Medulla oblongata (tissue), 1 donor: Measurements from ENCODE around the gene ATP13A4.
A peak's percentile ranks its signal among the peaks of the same experiment; 100 is the strongest.

ENCODE experiments used
- DNase-seq: peaks from one replicate; pipeline ENCODE4 v3.0.0-alpha.2; 2015; ENCODE audit errors: extremely low spot score

The ATP13A4 gene, protein sequence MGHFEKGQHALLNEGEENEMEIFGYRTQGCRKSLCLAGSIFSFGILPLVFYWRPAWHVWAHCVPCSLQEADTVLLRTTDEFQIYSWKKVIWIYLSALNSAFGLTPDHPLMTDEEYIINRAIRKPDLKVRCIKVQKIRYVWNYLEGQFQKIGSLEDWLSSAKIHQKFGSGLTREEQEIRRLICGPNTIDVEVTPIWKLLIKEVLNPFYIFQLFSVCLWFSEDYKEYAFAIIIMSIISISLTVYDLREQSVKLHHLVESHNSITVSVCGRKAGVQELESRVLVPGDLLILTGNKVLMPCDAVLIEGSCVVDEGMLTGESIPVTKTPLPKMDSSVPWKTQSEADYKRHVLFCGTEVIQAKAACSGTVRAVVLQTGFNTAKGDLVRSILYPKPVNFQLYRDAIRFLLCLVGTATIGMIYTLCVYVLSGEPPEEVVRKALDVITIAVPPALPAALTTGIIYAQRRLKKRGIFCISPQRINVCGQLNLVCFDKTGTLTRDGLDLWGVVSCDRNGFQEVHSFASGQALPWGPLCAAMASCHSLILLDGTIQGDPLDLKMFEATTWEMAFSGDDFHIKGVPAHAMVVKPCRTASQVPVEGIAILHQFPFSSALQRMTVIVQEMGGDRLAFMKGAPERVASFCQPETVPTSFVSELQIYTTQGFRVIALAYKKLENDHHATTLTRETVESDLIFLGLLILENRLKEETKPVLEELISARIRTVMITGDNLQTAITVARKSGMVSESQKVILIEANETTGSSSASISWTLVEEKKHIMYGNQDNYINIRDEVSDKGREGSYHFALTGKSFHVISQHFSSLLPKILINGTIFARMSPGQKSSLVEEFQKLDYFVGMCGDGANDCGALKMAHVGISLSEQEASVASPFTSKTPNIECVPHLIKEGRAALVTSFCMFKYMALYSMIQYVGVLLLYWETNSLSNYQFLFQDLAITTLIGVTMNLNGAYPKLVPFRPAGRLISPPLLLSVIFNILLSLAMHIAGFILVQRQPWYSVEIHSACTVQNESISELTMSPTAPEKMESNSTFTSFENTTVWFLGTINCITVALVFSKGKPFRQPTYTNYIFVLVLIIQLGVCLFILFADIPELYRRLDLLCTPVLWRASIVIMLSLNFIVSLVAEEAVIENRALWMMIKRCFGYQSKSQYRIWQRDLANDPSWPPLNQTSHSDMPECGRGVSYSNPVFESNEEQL

DNA sequence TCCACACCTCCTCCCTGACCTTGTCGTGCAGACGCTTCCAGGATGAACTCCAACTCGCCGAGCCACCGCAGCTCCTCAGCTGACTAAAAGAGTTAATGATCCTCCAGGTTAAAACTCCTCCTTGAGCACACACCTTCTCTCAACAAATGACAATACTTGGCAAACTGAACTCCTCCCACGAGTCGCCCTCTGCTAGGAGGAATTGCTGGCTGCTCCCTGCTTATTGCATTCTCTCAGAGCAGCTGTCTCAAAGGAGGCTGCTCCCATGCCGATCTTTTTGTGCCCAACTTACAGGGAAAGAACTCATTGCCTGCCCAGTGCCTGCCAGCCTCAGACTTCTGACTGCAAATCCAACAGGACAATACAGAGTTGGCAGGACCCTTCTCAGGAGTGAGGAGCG, at the start of gene ATP13A4:
ATP13A4 (minus strand) TSS at position 85 of the 400 bp plus-strand sequence. CDS start 96 bp downstream, outside the sequence.
- peak; percentile 32 for DNase-seq

DNA sequence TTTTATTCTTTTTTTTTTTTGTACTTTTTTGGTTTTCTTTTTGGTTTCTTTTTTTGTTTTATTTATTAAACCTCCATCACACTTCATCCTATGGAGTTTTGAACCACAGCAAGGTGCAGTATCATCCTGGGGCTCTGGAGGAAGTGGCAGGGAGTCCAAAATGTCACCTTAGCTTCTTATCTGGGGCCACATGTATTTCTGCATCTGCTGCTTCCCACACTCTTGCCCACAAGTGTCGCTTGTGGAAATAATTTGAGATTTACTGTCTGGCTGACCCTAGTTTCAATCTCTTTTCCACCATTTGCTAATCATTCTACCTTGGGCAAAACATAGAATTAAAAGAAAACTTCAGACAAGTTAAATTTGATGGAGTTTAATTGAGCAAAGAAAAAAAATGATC, 44.7 kb upstream of the ATP13A4 start:
- no peak for DNase-seq

DNA sequence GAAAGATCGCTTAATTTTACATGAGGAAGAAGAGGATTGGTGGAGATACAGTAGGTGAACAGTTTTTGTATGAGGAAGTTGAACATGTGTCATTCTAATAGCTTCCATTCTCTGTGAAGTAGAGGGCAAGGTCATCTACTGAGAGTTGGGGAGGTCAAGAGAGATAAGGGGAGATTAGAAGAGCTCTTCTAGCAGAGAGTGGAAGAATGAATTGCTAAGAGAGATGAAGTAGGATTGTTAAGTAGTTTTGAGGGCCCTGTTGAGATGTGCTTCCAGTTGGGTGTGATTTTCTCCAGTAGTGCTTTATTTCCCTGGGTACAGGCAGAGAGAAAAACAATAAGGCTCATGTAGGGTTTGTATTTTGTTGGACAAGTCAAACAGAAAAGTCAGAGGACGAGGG, 43.5 kb upstream of the ATP13A4 start:
- DNase-seq, result no peak

DNA sequence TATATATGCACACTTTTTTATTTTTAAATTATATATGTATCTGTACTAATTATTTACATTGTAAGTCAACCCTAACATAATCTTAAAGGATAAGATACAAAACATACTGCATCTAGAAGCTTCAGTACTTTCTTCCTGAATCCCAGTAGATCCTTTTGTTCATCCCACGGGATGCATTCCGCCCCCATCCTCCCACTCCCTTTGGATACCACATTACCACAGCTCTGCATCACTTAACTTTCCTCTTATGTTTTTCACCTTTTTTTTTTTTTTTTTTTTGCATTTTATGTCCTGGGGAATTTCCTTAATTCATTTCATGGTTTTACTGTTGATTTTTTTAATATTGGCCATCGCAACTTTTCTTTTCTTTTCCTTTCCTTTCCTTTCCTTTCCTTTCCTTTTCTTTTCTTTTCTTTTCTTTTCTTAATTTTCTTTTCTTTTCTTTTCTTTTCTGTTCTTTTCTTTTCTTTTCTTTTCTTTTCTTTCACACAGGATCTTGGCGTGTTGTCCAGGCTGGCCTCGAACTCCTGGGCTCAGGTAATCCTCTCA, 41.3 kb upstream of the ATP13A4 start:
- DNase-seq, result no peak

DNA sequence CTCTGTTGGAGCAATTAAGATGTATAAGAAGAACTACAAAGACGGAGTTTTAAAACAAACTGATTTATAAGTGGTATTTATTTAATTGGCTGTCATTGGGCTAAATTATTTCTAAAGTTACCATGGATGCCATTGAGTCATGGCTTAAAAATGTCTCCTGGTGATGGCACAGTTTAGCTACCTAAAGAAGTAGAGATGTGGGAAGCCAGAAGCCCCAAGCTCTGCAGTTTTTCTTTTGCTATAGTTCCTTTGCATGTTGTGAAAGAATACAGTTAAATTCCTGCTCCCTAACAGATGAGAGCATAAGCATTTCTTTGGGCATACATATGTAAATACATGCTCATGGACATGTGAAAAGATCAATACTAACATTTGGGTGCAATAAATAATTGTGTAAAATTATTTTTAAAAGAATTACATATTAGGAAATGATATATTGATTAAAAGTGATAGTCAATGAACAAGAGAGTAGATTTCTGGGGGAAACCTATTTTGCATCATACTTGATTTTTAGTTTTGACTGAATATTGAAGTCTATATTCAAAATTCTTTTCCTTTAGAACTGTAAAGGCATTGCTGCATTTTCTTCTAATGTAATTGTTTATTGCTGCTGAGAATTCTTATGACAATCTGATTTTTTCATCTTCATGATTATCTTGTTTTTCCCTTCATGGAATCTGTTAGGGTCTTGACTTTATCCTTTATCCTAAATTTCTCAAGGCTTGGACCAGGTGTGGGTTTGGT, 40.4 kb upstream of the ATP13A4 start:
- no peak for DNase-seq

DNA sequence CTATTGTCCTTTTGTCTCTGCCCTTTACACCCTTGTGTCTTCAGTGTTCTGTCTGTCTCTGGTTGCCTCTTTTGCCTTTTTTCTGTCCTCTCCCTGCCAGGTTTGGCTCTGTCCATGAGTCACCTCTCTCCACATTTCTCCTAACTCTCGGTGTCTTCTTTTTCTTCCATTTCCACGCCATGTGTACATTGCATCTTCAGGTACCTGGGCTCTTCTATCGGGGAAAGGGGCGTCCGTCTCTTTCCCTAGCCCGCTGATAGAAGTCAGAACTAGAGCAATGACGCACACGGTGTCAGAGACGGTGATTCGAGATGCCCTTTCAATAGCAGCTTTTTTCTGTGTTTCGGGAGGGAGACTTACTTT, 39.0 kb upstream of the ATP13A4 start:
- no peak for DNase-seq

DNA sequence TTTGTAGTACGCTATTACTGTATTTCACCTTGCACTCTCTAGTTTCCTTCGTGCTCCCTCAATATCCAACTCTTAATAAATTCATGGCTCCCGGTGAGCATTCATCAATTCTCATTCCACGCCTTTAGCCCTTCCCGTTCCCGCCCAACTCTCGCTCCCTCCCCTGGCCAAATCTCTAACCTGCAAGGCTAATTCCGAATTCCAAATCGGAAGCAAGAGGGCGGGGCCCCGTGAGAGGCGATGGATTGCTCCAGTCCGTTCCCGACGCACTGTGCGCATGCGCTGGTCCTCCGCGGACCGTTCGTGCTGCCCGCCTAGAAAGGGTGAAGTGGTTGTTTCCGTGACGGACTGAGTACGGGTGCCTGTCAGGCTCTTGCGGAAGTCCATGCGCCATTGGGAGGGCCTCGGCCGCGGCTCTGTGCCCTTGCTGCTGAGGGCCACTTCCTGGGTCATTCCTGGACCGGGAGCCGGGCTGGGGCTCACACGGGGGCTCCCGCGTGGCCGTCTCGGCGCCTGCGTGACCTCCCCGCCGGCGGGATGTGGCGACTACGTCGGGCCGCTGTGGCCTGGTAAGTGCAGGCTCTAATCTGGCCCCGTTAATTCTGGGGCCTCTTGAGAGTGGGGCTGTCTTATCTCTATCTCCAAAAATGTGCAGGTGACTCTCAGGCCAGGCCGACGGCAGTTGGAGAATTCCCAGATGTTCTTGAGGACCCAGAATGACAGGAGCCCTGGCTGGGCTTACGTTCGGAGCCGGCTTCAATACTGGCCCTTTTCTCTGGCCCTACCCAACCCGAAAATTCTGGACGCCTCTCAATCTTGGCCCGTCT, 38.4 kb upstream of the ATP13A4 start, which contains the start of gene OPA1:
OPA1 (plus strand) TSS at position 368 of the 827 bp plus-strand sequence; CDS start at position 538, 170 bp downstream.
- peak; percentile 98 for DNase-seq

DNA sequence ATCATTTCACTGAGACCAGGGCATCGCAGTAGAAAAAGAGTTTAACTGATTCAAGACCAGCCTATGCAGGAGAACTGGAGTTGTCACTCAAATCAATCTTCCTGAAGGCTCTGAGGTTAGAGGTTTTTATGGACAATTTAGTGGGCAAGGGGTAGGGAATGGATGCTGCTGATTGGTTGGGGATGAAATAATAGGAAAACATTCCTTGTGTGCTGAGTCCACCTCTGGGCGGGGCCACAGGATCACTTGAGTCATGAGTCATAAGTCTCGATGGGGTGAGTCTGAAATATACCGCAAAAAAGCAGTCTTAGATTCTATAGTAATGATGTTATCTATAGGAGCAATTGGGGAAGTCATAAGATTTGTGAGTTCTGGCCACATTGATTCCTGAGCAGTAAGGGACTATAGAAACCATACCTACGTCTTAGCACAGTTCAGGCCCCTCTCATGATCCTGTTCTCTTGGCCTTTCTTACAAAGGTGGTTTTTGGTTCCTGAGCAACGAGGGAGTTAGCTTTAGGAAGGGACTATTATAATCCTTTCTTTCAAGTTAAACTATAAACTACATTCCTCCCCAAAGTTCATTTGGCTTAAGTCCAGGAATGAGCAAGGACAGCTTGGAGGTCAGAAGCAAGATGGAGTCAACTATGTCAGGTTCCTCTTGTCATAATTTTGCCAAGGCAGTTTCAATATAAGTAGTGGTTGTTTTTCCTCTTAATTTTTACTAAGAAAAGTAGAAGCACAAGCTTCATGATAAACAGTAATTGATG, 35.6 kb upstream of the ATP13A4 start:
- no peak for DNase-seq

DNA sequence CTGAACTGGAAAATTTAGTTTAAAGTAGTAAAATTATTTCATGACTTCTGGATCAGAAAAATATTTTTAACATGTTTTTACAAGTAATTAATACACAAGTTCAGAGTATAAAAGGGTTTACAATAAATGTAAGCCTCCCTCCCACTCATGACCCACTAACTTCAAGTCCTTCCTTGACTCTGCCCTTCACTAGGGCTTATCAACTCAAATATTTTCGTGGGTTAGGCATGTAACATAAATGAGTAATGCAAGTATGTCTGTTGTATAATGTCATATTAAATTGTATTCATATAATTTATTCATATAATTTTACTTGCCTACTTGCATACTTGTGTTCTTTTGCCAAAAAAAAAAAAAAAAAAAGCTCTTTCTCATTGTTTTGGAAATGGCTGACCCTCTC, 34.9 kb upstream of the ATP13A4 start:
- no peak for DNase-seq

DNA sequence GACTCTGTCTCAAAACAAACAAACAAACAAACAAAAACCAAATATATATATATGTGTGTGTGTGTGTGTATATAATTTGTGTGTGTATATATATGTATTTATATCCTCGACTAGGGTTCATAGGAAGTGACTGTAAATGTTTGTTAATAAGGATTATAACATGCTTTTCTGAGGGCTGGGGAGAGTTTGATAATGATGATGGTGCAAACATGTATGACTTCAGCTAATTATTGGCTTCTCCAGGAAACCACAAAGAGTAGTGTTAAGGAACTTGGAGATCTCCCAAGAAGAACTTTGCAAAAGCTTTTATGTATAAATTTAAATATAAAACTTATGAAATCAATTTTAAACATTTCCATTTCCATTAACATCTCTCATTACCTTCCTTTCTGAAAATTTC, 34.4 kb upstream of the ATP13A4 start:
- no peak for DNase-seq

DNA sequence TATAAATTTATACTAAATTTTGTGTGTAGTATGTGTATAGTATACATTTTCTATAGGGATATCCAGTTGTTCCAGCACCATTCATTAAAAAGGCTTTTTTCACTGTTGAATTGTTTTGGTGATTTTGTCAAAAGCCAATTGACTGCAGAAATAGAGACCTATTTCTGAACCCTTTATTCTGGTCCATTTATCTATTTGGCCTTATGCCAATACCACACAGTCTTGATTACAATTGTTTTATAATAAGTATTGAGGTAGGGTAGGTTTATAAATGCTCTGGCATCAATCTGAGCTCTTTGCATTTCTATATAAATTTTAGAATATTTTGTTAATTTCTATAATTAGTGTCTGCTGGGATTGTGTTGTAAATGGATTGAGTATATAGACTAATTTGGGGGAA, 31.8 kb upstream of the ATP13A4 start:
- no peak for DNase-seq

DNA sequence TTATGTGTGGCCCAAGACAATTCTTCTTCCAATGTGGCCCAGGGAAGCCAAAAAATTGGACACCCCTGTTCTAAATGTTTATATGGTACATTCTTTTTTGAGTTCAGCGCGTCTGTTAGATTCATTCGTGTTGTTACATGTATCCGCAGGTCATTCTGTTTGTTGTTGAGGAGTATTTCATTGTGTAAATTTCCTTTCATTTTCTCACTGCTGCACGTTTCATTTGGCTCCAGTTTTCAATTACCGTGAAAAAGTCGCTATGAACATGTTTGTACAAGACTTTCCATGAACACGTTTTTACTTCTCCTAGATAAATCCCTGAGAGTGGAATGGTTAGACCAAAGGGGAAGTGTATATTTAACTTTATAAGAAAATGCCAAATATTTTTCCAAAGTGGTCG, 30.8 kb upstream of the ATP13A4 start:
- DNase-seq, result no peak

DNA sequence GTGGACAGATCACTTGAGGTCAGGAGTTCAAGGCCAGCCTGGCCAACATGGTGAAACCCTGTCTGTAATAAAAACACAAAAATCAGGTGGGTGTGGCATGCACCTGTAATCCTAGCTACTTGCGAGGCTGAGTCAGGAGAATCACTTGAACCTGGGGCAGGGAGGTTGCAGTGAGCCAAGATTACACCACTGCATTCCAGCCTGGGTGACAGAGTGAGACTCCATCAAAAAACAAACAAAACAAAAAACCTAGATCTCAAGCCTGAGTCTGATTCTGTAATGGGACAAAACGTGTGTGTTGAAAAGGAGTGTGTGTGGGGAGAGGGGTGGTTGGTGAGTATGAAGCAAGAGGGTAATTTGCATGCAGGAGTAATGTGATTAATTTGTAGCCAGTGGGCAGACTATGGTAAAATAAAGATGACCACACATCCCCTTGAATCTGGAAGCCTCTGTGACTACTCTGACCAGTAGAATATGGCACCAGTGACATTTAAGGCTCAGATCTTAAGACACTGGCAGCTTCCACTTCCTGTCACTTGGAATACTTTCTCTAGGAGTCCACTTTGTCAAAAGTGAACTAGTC, 19.9 kb upstream of the ATP13A4 start:
- DNase-seq, result no peak

DNA sequence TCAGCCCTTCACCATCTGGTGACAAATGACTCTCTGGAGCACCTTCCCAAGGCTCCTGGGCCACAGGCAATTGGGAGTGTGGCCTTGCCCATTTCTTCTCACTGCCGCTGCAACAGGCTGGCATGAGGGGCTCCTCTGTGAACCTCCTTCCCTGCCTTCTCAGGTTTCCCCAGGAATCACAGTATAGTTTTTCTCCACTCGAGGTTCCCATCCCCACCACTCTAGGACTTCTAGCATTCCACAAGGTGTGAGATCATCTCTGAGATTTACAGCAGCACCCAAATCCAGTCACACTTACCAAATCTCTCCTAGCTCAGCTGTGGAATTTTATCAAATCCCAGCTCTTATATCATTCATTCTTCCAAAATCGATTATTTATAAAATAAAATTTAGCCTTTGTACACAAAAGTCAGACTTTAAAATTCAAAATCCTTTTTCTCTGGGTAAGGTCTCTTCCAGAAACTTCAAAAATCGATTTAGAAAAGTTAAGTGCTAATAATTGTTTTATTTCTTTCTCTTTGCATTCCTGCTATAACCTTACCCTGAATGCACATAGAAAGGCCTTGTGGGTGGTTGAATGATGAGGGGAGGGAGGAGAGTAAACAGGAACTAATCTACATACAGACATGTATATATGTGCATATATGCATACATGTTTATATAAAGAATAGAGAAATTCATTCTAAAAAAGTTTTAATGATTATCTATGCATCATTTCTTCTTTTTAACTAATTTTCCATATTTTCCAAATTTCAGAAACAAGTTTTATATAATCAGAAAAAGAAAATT, 18.9 kb upstream of the ATP13A4 start:
- DNase-seq, result no peak

DNA sequence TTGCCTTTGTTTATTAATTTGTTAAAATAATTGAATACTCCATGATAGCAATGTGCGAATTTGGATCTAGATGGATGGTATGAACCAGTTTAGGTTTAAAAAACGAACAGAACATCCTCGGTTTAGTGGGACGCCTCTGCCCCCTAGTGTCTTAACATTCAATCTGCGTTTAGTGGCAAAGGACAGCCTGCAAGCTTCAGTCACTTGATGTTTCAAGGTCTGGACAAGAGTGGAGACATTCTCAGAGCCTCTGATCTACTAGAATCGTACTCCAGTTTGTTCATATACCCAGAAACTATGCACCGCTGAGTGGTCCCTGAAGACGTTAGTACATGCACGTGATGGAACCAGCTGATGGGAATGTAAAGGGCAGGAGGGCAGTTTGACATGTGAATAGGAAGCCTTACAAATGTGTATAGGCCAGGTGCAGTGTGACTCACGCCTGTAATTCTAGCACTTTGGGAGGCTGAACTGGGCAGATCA, 17.8 kb upstream of the ATP13A4 start:
- peak; percentile 84 for DNase-seq

DNA sequence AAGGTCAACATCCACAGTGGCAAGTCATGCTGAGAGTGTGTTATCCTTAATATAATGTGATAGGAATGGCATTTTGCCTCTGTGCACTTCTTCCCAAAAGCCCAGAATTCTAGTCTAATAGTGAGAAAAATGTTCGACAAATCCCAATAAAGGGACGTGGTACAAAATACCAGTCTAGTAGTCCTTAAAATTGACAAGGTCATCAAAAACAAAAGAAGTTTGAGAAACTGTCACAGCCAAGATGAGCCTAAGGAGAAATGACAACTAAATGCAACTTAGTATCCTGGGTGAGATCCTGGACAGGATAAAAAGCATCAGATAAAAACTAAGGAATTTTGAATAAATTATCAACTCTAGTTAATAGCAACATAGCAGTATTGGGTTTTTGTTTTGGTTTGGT, 14.4 kb upstream of the ATP13A4 start:
- no peak for DNase-seq

DNA sequence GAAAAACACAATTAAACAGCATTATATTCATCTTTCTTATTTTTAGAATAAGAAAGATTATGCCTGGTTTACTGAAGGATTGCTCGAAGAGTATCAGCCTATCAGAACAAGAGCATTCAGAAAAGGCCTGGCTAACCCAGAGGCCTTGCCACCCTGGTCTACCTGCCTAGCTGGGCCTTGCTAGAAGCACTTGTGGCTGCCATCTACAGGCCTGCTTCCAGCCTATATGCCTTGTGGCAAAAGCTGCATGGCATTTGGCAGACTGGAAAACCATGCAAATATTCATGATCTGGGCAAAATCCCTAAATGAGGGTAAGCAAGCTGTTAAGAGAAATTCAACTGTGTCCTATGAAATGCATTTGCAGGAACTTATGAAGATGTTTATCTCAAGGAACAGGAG, 9.3 kb upstream of the ATP13A4 start:
- DNase-seq, result no peak

DNA sequence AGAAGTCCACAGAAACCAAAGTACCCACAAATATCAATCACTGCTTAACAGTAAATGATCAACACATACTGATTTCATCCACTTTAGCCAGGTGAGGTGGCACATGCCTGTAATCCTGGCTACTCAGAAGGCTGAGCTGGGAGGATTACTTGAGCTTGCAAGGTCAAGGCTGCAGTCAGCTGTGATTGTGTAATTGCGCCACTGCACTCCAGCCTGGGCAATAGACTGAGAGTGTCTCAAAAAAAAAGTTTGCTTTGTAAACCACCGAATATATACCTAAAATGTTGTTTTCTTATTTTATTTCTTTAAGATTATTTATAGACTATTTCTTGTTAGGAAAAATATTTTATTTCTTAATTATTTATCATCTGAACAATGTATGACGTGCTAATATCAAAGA, 8.7 kb upstream of the ATP13A4 start:
- no peak for DNase-seq
